ENCODE measurements around the gene HNRNPA0.

- TF ChIP-seq POLR2A (IDR thresholded peaks at IDR 0.05; ENCODE audit: low read depth, low read length) (no peak), POLR2AphosphoS5 (IDR thresholded peaks at IDR 0.05; ENCODE audit: low read depth, low read length) (no peak), TAF1 (IDR thresholded peaks at IDR 0.05; ENCODE audit: low read depth, low read length) (no peak), PAX5 (IDR thresholded peaks at IDR 0.05; ENCODE audit: insufficient read depth, low read length, severe bottlenecking) (no peak)
Measured at GRCh38 chr5:137735555-137736284, 18.4 kb downstream of the HNRNPA0 start, which contains the start of gene KLHL3.
